Keratinocyte (primary cell): ENCODE measurements around the gene LMNA.

Experiments used
- CTCF ChIP-seq, 3 experiments: IDR thresholded peaks in 1 of 3; conservative IDR thresholded peaks in 1 of 3; optimal IDR thresholded peaks in 1 of 3; 2 replicates in 2 of 3; 3 replicates in 1 of 3; pipeline versions ENCODE3 to v1.5.1; 2011; ENCODE audit warnings: low read length in 3 of 3, mild to moderate bottlenecking in 3 of 3, moderate library complexity in 2 of 3, control low read depth in 1 of 3, inconsistent platforms in 1 of 3; ENCODE audit not compliant: insufficient read depth in 2 of 3; ENCODE audit errors: extremely low read depth in 1 of 3
- EZH2 ChIP-seq: IDR thresholded peaks from one replicate; pipeline ENCODE4 v1.6.1; 2012; ENCODE audit warnings: inconsistent platforms, mild to moderate bottlenecking, low read length, moderate library complexity

DNA sequence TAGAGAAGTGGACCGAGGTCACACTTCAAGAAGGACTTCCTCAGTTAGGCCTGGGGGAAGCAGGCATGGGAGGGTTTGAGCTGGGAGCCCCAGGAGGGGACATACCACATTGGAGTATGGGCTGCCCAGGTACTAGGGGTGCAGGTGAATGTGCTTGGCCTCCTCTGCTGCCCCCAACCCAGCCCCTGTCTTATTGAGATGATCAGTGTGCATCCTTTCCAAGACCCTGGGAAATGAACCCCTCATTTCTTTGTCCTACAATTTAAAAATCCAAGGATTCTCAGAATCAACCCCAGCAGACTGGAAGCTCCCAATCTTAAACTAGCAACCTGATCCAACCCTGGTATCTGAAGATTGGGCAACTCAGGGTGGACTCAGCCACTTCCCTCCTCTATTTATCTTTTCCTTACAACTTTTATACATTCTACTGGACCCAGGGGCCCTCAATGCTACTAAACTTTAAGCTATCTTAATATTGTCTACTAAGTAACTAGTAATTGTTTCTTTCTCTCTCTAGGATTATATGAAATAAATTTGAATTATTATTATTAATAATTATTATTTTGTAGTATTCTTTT is 41.3 kb upstream of the LMNA start:
- no peak for TF ChIP-seq CTCF (optimal IDR thresholded peaks at IDR 0.05 in 1 of 3, IDR thresholded peaks at IDR 0.05 in 1 of 3, conservative IDR thresholded peaks at IDR 0.05 in 1 of 3; ENCODE audit: extremely low read depth in 1 of 3, insufficient read depth in 2 of 3, low read length in 3 of 3)
- TF ChIP-seq EZH2: no peak
